Transverse colon (tissue), 4 donors: ENCODE measurements around the gene IDUA. TPM values are rescaled to one million over a fixed set of nuclear protein-coding genes. Genes with fewer than 3 reads are reported as not detected.

Experiments used
- DNase-seq: peaks from one replicate; pipeline ENCODE4 v3.0.0-alpha.2; 2019
- H3K27ac ChIP-seq, 4 donors: fragments of 200-600 bp; sonication (generic); 2 replicates each; pipeline ENCODE4 v1.5.1; 2016 to 2018; ENCODE audit warnings: inconsistent platforms in 4 of 4
- H3K27me3 ChIP-seq: fragments of 200-600 bp; sonication (generic); 2 replicates; pipeline ENCODE4 v1.5.1; 2017; ENCODE audit warnings: inconsistent platforms
- H3K36me3 ChIP-seq, 4 donors: fragments of 200-600 bp; sonication (generic); 2 replicates each; pipeline ENCODE4 v1.5.1; 2017 to 2019; ENCODE audit warnings: inconsistent platforms in 4 of 4
- H3K4me1 ChIP-seq, 4 donors: fragments of 200-600 bp; sonication (generic); 2 replicates each; pipeline ENCODE4 v1.5.1; 2017 to 2020; ENCODE audit warnings: inconsistent platforms in 4 of 4
- H3K4me3 ChIP-seq, 4 donors: fragments of 200-600 bp; sonication (generic); 1 replicate in 1 of 4; 2 replicates in 3 of 4; pipeline versions ENCODE4 v1.5.1 to v1.6.1; 2017 to 2019; ENCODE audit warnings: inconsistent platforms in 4 of 4
- H3K9me3 ChIP-seq, 2 donors: fragments of 200-600 bp; sonication (generic); 2 replicates each; pipeline ENCODE4 v1.5.1; 2017 to 2019; ENCODE audit warnings: inconsistent platforms in 2 of 2
- CTCF ChIP-seq, 5 experiments: fragments of 200-600 bp in 3 of 5; fragments of 450-650 bp in 2 of 5; sonication (generic) in 3 of 5; IDR thresholded peaks; 1 replicate in 2 of 5; 2 replicates in 3 of 5; pipeline ENCODE4 v1.5.1; 2016 to 2017; ENCODE audit warnings: antibody characterized with exemption in 5 of 5, inconsistent platforms in 3 of 5, mild to moderate bottlenecking in 2 of 5, moderate library complexity in 1 of 5
- EP300 ChIP-seq: sonication (generic); formaldehyde crosslinking; IDR thresholded peaks from one replicate; pipeline ENCODE4 v1.6.1; 2017; ENCODE audit warnings: antibody characterized with exemption, low read depth
- POLR2A ChIP-seq: fragments of 450-650 bp; IDR thresholded peaks from one replicate; pipeline ENCODE4 v1.6.1; 2016; ENCODE audit warnings: antibody characterized with exemption, mild to moderate bottlenecking, moderate library complexity
- POLR2AphosphoS5 ChIP-seq, 3 donors: sonication (generic); formaldehyde crosslinking; IDR thresholded peaks; one replicate each; pipeline ENCODE4 v1.6.1; 2016; ENCODE audit warnings: antibody characterized with exemption in 3 of 3
- WGBS, 2 donors: methylation state at CpG; one replicate each; pipeline ENCODE4 v1.1.5; 2018; ENCODE audit warnings: low coverage in 1 of 2; 5-methylcytosine and 5-hydroxymethylcytosine counted together
- in situ Hi-C, 4 donors: fragments of 200-750 bp; cut with MboI; loops; one replicate each; pipeline versions ENCODE4 v1.15.0 to v1.15.1; 2017; ENCODE audit warnings: low sequenced_read_pairs in 3 of 4, low pct_ligation_motif_present in 1 of 4, low pct_unique_long_range_greater_than_20kb in 1 of 4
- intact Hi-C: fragments of 100-400 bp; cut with DNase I; formaldehyde crosslinking; loops from one replicate; pipeline ENCODE4 v1.15.1; 2023; ENCODE audit warnings: low total_unique reads
- total RNA-seq, 4 donors: library from RNA; depleted of rRNA; stranded (reverse); fragments of >200 nt; gene quantifications; one replicate each; pipeline ENCODE4 v1.1.0, GENCODE V29; 2016

Gene IDUA
- total RNA-seq, 4 donors from 2014 or later = 25.9 to 78.6 (median 40.4) TPM

DNA sequence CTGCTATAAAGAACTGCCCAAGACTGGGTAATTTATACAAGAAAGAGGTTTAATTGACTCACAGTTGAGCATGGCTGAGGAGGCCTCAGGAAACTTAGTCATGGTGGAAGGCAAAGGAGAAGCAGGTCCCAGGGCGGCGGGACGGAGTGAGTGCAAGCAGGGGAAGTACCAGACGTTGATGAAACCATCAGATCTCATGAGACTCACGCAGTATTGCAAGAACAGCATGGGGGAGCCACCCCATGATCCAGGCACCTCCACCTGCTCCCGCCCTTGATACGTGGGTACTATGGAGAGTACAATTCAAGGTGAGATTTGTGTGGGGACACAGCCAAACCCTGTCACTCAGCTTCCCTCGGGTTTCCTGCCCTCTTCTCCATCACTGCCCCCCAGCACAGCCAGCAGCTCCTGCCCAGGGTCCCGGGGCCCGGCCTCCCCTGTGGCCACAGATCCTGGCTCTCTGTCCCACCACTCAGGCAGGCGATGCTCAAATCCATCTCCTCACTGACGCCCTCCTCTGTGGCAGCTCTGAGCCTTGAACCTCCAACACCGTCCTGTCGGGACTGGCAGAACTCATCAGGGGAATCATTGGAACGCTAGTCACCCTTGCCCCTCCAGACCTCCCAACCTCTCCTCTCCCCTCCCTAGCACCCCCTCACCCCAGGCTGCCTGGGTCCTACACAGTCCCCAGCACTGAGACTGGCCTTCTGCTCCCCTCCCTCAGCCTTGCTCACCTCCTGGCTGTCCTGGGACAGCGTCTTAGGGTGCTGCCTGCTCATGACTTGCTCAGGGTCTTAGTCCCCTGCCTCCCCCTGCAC lies 62.1 kb downstream of the IDUA start:
- in situ Hi-C loops = no loop called here
- intact Hi-C loops = loop anchor here (2.0 kb wide), 1 partner anchor 60 kb away; no protein-coding TSS in a partner anchor
- DNase-seq = no peak

DNA sequence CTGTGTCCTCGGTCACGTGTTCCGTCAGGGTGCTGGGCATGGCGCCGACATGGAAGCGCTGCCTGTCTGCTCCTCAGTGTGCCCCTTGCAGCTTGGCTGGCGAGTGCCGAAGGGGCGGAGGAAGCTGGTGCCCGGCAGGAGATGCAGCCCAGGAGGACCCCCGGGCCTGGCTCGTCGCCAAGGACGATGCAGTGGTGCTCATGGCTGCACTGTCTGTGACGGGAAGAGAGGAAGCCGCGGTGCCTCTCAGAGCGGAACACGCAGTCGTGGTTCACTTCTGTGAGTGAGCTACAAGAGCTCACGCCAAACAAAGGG lies 62.7 kb downstream of the IDUA start:
- 60 to 72% methylated on average over 2 to 18 of the region's 21 CpGs for WGBS, 2 donors
- Histone ChIP-seq H3K36me3 (no peaks in the 10 kb centered on the region), H3K4me3 (no peak overlapping the region), H3K27me3 (peaks cover 50% of the 10 kb centered on the region), H3K27ac (no peak overlapping the region), H3K4me1 (peaks cover 3 to 31% (median 21%) of the 10 kb centered on the region in 4 donors), H3K9me3 (no peaks in the 10 kb centered on the region)
- in situ Hi-C loops (no loop called here), intact Hi-C loops (loop anchor here (2.0 kb wide), 1 partner anchor 61 kb away; no protein-coding TSS in a partner anchor)
- DNase-seq = peak; percentile 7
- TF ChIP-seq EP300 = no peak
- no peak for TF ChIP-seq CTCF (IDR thresholded peaks at IDR 0.05)
- TF ChIP-seq POLR2A = no peak
- TF ChIP-seq POLR2AphosphoS5 (IDR thresholded peaks at IDR 0.05) = no peak

More for the DNA sequence above, 62.1 kb downstream of the IDUA start:
- Histone ChIP-seq H3K27me3 (peaks cover 55% of the 10 kb centered on the region), H3K9me3 (no peaks in the 10 kb centered on the region), H3K4me3 (no peak overlapping the region), H3K4me1 (peaks cover 3 to 37% (median 25%) of the 10 kb centered on the region in 4 donors), H3K36me3 (no peaks in the 10 kb centered on the region), H3K27ac (no peak overlapping the region)
- 35 to 77% methylated on average over 4 to 16 of the region's 16 CpGs for WGBS, 2 donors
- TF ChIP-seq CTCF (IDR thresholded peaks at IDR 0.05) (no peak), POLR2AphosphoS5 (IDR thresholded peaks at IDR 0.05) (no peak), EP300 (no peak), POLR2A (no peak)

GRCh38 chr4:1050486-1051213 lies 63.8 kb downstream of the IDUA start:
- no peaks in the 10 kb centered on the region for H3K9me3 ChIP-seq
- TF ChIP-seq CTCF (IDR thresholded peaks at IDR 0.05) = no peak
- TF ChIP-seq POLR2AphosphoS5 (IDR thresholded peaks at IDR 0.05) = no peak
- TF ChIP-seq EP300 = no peak
- TF ChIP-seq POLR2A = no peak
- H3K27ac ChIP-seq = no peak overlapping the region
- peaks cover 3 to 22% (median 17%) of the 10 kb centered on the region in 4 donors for H3K4me1 ChIP-seq
- in situ Hi-C loops (no loop called here), intact Hi-C loops (no loop called here)
- no peaks in the 10 kb centered on the region for H3K36me3 ChIP-seq
- peak; percentile 9 for DNase-seq
- H3K4me3 ChIP-seq = no peak overlapping the region
- WGBS, 2 donors = 57 to 84% methylated on average over 9 to 40 of the region's 40 CpGs
- peaks cover 44% of the 10 kb centered on the region for H3K27me3 ChIP-seq

GRCh38 chr4:1051472-1051871 lies 64.6 kb downstream of the IDUA start:
- in situ Hi-C loops (no loop called here), intact Hi-C loops (no loop called here)
- peaks cover 3 to 22% (median 16%) of the 10 kb centered on the region in 4 donors for H3K4me1 ChIP-seq
- no peak overlapping the region for H3K27ac ChIP-seq
- TF ChIP-seq POLR2A = no peak
- no peak for TF ChIP-seq POLR2AphosphoS5 (IDR thresholded peaks at IDR 0.05)
- TF ChIP-seq CTCF (IDR thresholded peaks at IDR 0.05) = no peak
- TF ChIP-seq EP300 = no peak
- no peaks in the 10 kb centered on the region for H3K36me3 ChIP-seq
- WGBS, 2 donors = 76 to 82% methylated on average over 4 to 9 of the region's 9 CpGs
- no peaks in the 10 kb centered on the region for H3K9me3 ChIP-seq
- DNase-seq = no peak
- no peak overlapping the region for H3K4me3 ChIP-seq
- H3K27me3 ChIP-seq = peaks cover 51% of the 10 kb centered on the region
